ENCODE data around the gene SFTPA1.
"Not testable (repeated sequence)": the region's sequence is repeated elsewhere in the genome, so short reads cannot be mapped to it uniquely, and the experiment has no call there.

Gene SFTPA1

DNA sequence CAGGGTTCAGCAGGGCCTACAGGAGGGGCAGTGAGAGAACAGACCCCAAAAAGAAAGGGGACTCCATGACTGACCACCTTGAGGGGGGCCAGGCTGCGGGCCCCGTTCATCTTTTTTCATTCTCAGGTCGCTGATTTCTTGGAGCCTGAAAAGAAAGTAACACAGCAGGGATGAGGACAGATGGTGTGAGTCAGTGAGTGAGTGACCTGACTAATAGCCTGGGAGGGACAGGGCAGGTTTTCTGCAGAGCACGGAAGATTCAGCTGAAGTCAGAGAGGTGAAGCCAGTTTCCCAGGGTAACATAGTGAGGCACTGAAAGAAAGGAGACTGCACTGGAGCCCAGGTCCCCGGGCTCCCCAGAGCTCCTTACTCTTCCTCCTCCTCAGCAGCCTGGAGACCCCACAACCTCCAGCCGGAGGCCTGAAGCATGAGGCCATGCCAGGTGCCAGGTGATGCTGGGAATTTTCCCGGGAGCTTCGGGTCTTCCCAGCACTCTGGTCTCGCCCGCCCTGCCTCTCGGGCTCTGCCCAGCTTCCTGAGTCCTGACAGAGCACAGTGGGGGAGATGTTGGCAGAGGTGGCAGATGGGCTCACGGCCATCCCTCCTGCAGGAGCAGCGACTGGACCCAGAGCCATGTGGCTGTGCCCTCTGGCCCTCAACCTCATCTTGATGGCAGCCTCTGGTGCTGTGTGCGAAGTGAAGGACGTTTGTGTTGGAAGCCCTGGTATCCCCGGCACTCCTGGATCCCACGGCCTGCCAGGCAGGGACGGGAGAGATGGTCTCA lies 646 bp downstream of the SFTPA1 start:
- not testable (repeated sequence) for ATAC-seq

DNA sequence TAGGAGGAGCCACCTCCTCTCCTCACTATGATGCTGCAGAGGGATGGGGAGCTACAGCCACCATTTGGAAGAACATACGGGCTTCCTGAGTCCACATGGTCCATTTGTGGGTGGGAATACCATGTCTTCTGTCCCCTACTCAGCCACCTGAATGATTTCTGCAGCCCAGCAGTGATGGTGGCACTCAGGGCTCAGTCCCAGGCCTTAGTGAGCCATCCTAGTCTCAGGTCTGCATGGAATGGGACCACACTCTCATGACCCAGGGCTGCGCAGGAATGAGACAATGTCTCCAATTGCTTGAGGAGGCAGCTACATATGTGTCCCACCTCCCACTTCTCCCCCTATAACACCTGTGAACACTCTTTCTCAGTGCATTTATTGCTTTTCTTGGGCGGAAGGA lies 4.8 kb downstream of the SFTPA1 start:
- ATAC-seq: no peak

DNA sequence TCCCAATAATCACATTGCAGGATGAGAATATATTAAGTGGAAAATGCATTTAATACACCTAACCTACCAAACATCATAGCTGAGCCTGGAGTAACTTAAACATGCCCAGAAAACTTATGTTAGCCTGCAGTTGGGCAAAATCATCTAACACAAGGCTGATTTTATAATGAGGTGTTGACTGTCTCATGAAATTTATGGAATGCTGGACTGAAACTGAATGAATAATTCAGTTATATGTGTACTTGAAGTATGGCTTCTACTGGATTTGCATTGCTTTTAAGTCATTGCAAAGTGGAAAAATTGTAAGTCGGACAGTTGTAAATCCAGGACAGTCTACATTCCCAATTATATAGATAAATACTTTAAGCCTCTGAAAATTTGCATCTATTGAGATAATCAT lies 5.4 kb downstream of the SFTPA1 start:
- ATAC-seq: no peak

DNA sequence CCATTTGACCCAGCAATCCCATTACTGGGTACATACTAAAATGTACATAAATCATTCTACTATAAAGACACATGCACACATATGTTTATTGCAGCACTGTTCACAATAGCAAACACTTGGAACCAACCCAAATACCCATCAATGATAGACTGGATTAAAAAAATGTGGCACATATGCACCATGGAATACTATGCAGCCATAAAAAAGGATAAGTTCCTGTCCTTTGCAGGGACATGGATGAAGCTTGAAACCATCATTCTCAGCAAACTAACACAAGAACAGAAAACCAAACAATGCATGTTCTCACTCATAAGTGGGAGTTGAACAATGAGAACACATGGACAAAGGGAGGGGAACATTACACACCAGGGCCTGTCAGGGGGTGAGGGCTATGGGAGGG lies 12.9 kb downstream of the SFTPA1 start:
- not testable (repeated sequence) for ATAC-seq

DNA sequence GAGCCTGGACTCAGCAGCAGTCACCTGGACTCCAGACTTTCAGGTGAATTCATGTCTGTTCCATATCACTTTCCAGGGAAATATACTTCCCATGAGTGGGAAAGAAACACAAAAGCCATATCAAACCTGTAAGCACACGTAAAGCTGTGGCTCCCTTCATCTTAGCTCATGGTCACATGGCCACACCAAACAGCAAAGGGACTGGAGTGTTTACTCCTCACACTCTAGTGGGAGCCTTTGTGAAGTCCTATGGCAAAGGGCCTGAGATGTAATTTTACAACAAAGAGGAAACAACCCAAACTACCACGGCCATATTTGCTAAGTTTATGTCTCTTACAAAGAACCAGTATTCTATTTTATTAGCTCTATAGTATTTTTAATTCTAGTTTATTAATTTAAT lies 16.3 kb downstream of the SFTPA1 start:
- ATAC-seq: no peak

DNA sequence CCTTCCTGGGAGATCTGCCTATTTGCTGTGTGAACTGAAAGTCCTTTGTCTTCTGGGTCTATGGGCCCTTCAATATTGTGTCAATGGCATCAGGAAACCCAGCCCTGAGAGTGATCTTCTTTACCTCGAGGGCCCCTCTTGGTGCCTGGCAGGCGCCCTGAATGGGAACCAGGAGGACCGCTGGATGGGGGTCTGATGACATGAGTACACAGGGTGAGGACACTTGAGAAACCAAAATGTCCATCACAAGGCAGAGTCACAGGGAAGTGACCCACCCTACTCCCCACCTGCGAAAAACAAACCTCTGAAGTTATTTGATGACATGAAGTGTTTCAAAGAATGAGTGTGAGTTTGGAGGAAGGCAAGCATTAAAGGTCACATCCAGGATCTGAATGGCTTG lies 17.3 kb downstream of the SFTPA1 start:
- ATAC-seq: no peak

- no peak for ATAC-seq
Observed at GRCh38 chr10:79628988-79629954, 18.5 kb downstream of the SFTPA1 start.

DNA sequence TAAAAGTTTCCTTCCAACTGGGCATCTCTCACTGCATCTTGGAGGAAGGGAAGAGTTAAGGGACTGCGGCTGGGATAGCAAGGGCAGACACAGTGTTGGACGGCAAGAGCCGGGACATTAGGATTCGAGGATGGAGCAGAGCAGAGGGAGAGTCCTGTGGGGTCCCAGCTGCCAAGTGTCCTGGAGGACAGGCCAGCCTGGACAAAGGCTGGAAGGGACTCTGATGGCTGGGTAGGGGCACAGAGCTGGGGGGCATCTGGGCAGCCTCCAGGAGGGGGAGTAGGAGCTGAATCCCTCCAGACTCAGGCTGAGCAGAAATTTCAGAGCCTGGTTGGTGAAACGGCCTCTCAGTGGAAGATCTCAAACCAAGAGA lies 19.2 kb downstream of the SFTPA1 start:
- no peak for ATAC-seq

GRCh38 chr10:79636654-79637199 lies 26.0 kb downstream of the SFTPA1 start:
- not testable (repeated sequence) for ATAC-seq

DNA sequence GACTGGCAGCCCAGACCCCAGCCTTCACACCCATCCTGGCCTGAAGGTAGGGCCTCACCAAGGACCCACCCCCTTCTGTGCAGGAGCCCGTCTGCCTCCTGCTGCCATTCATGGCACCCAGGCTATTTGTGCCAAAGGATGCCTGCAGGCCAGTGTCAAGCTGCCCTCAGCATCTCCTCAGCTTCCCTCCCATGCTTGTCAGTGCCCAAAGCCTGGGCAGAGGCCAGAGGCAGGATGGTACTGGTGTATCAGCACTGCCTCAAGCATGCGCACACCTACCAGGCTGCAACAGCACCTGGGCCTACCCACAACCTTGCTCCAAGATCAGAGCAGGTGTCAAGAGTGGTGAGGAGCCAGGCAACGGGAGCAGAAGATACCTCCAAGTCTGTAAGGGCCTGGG lies 27.6 kb downstream of the SFTPA1 start:
- no peak for ATAC-seq

DNA sequence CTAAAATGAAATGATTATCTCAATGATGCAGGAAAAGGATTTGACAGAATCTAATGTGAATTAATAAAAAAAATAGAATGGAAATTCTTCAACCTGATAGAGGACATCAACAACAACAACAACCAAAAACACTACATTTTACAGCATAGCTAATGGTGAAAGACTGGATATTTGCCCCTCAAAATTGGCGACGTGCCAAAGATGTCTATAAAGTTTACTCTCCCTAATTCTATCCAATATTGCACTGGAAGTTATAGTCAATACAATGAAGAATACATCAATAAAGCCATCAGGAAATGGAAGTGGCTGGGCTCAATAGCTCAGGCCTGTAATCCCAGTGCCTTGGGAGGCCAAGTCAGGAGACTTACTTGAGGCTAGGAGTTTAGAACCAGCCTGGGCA lies 42.0 kb downstream of the SFTPA1 start:
- ATAC-seq: not testable (repeated sequence)

DNA sequence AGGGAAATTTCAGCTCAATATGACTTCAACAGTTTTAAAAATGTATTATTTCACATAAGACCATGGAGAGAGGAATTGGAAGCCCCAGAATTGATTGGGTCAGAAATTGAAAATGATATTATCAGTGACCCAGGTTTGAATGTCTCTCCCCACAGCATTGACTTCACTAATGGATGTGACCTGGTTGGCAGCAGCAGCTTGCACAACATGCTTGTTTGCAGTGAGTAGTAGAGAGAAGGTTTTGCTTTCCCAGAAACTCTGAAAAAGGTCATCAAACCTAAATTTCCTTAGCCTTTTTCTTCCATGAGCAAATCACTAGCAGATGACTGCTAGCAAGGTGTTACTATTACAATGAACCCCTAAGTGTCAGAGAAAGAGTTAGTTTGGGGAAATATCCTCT lies 52.5 kb downstream of the SFTPA1 start:
- not testable (repeated sequence) for ATAC-seq

- ATAC-seq: not testable (repeated sequence)
Observed at GRCh38 chr10:79664686-79665085, 53.9 kb downstream of the SFTPA1 start.

Data from activated CD4-positive, CD25-positive, alpha-beta regulatory T cell treated with anti-CD3 and anti-CD28 coated beads, Interleukin-2, amount 50 U/mL, for 24 hours (primary cell).